ENCODE measurements around the gene MRTFA.
"Not testable (repeated sequence)": the region's sequence is repeated elsewhere in the genome, so short reads cannot be mapped to it uniquely, and the experiment has no call there.

Gene MRTFA

DNA sequence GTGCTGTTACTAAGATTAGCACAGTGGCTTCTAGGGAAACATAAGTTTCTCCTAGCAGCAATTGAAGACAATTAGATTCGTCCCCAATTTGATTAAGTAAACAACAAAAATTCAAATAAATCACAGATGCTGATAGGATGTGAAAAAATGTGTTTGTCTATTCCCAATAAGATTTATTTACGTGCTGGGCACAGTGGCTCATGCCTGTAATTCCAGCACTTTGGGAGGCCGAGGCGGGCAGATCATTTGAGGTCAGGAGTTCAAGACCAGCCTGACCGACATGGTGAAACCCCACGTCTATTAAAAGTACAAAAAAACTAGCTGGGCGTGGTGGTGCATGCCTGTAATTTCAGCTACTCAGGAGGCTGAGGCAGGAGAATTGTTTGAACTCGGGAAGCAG lies 128.5 kb downstream of the MRTFA start:
- not testable (repeated sequence) for H3K27ac Mint-ChIP-seq; H3K36me3 Mint-ChIP-seq (ENCODE audit: low read depth); H3K4me3 Mint-ChIP-seq; H3K27me3 Mint-ChIP-seq; H3K9me3 Mint-ChIP-seq
- peaks cover 28% of the 10 kb centered on the region for H3K4me1 Mint-ChIP-seq (ENCODE audit: low read depth)

DNA sequence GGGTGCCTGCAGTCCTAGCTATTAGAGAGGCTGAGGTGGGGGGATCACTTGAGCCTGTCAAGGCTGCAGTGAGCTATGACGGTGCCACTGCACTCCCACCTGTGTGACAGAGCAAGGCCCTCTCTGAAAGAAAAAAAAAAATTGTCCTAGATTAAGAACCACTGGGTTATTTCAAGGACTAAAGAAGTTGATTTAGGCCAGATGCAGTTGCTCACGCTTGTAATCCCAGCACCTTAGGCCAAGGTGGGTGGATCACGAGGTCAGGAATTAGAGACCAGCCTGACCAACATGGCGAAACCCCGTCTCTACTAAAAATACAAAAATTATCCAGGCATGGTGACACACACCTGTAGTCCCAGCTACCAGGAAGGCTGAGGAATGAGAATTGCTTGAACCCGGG lies 129.0 kb downstream of the MRTFA start:
- Mint-ChIP-seq H3K27ac (no peak overlapping the region), H3K4me1 (ENCODE audit: low read depth) (peaks cover 32% of the 10 kb centered on the region)

DNA sequence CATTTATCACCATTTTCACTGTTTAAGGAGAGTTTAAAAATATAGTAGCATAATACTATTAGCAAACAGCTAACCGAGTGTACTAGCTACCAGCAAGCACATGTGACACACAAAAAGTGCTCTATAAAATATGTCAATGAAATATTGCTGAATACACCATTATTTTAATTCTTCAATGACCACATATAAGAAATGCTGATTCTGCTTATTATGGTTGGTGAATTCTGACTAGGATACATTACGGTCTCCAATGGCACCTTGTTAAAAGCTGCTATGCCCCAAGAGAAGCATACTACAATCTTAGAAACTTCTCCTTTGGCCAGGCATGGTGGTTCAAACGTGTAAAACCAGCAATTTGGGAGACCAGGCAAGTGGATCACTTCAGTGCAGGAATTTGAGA lies 129.8 kb downstream of the MRTFA start:
- no peak overlapping the region for H3K4me3 Mint-ChIP-seq
- H3K36me3 Mint-ChIP-seq (ENCODE audit: low read depth), result peaks cover 8% of the 10 kb centered on the region
- no peak overlapping the region for H3K27ac Mint-ChIP-seq
- no peaks in the 10 kb centered on the region for H3K27me3 Mint-ChIP-seq
- peaks cover 32% of the 10 kb centered on the region for H3K4me1 Mint-ChIP-seq (ENCODE audit: low read depth)
- no peaks in the 10 kb centered on the region for H3K9me3 Mint-ChIP-seq

More for the DNA sequence above, 129.0 kb downstream of the MRTFA start:
- Mint-ChIP-seq H3K4me3 (no peak overlapping the region), H3K27me3 (no peaks in the 10 kb centered on the region), H3K9me3 (no peaks in the 10 kb centered on the region), H3K36me3 (ENCODE audit: low read depth) (peaks cover 8% of the 10 kb centered on the region)

DNA sequence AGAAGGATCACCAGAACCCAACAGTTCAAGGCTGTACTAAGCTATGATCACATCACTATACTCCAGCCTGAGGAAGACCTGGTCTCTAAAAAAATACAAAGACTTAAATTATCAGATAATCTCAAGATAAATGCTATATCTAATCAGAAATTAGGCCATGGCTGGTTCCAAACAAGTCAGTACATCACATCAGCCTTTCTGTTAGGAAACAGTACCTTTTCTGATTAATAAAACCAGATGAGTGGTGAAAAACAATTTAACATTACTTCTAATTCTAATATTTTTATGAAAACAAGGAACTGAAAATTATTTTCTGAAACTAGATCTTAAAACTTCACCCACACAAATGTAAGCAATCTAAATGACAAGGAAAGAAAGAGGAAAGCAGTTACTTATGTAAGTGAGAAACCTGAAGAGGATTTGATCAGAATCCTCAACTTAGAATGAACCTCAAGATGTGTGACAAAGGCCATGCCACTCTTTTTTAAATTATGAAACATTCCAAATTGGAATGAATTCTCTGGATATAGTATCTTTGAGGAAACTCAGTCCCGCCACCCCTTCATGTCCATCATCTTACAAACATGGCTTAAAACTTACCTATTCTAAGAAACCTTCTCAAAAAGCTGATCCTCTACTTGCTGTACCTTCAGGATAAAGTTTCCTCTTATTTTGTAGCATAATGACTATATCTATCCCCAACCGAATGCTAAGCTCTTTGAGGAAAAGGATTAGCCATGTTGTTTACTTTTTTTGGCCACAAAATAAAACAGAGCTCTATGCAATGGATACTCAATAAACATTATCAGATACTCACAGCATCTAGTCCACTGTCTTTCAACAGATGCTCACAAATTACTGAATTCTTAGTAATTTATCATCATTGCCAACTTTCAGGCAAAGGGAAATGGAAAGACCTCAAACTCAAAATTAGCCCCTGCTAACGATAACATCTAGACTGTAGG lies 132.0 kb downstream of the MRTFA start:
- Mint-ChIP-seq H3K36me3 (ENCODE audit: low read depth) (peaks cover 9% of the 10 kb centered on the region), H3K4me1 (ENCODE audit: low read depth) (peaks cover 31% of the 10 kb centered on the region), H3K27ac (no peak overlapping the region), H3K27me3 (no peaks in the 10 kb centered on the region), H3K9me3 (no peaks in the 10 kb centered on the region), H3K4me3 (no peak overlapping the region)

DNA sequence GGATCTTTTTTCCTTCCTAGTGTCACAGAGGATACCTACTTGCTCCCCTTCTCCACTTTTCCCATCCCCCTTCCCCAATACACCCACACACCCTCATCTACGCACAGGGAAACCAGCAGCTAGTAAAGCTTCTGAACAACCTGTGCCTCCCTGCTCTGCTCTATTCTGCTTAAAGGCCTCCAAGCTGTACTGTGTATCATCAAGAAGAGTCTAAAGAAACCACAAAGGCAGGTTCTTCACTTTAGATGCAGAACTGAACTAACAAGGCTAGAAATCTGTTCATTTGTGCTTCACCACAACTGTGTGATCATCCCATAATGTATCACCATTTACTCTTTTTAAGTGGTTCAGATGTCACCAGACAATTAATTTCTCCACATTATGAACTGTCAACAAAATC lies 133.6 kb downstream of the MRTFA start:
- H3K4me1 Mint-ChIP-seq (ENCODE audit: low read depth), result peaks cover 26% of the 10 kb centered on the region
- H3K36me3 Mint-ChIP-seq (ENCODE audit: low read depth), result peaks cover 15% of the 10 kb centered on the region
- no peaks in the 10 kb centered on the region for H3K9me3 Mint-ChIP-seq
- no peaks in the 10 kb centered on the region for H3K27me3 Mint-ChIP-seq
- H3K4me3 Mint-ChIP-seq, result no peak overlapping the region
- peak overlapping the region; percentile 37 for H3K27ac Mint-ChIP-seq

DNA sequence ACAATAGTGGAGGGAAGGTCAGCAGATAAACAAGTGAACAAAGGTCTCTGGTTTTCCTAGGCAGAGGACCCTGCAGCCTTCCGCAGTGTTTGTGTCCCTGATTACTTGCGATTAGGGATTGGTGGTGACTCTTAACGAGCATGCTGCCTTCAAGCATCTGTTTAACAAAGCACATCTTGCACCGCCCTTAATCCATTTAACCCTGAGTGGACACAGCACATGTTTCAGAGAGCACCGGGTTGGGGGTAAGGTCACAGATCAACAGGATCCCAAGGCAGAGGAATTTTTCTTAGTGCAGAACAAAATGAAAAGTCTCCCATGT lies 136.1 kb downstream of the MRTFA start:
- H3K27me3 Mint-ChIP-seq, H3K9me3 Mint-ChIP-seq, H3K4me3 Mint-ChIP-seq, H3K27ac Mint-ChIP-seq: not testable (repeated sequence)
- Mint-ChIP-seq H3K36me3 (ENCODE audit: low read depth) (peaks cover 15% of the 10 kb centered on the region), H3K4me1 (ENCODE audit: low read depth) (peaks cover 29% of the 10 kb centered on the region)

DNA sequence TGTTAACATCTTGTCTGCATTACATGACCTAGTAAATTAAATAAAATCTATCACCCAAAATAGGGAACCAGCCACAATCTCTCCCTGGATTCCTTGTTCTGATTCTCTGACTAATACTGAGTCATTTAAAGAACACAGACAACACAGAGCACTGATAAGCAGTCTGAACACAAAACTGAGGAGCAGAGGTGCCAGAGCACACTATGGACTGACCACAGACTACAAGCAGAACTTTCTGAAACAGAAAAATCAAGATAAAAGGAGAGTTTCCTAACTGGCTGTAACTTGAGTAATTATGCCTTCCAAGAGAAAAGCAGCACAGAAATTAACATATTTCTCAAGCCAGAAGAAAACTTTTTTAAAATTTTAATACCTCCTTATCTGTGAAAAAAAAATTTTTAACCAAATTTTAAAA lies 137.3 kb downstream of the MRTFA start:
- peaks cover 15% of the 10 kb centered on the region for H3K36me3 Mint-ChIP-seq (ENCODE audit: low read depth)
- H3K27ac Mint-ChIP-seq, result peak overlapping the region; percentile 12
- H3K27me3 Mint-ChIP-seq, result no peaks in the 10 kb centered on the region
- H3K4me3 Mint-ChIP-seq, result no peak overlapping the region
- no peaks in the 10 kb centered on the region for H3K9me3 Mint-ChIP-seq
- H3K4me1 Mint-ChIP-seq (ENCODE audit: low read depth), result peaks cover 23% of the 10 kb centered on the region

DNA sequence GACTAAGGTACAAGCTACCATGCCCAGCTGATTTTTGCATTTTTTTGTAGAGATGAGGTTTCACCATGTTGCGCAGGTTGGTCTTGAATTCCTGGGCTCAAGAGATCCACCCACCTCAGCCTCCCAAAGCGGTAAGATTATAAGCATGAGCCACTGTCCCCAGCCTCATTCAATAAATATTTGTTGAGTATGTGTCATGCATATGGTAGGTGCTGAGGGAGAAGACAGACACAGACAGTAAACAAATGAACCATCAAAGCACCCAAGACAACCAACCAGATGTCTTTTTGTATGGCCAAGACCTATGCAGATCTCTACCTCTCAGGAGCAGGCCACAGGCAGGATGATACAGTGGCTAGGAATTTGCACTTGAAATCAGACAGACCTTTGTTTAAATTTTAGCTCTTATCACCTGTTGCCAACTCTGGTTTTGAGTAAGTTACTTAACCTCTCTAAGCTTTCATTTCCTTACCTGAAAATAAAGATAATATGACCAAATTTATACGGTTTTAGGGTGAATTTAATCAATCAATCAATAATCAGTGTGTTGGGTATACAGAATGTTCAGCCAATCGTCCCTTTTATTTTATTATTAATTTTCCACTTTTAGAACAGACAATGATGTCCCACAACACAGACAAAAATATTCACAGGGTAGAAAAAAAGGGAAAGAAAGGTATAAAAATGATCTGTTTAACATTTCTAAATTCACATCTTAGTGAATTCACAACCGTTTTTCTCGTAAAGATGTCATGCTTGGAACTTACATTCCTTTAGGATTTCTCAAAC lies 137.9 kb downstream of the MRTFA start:
- Mint-ChIP-seq H3K4me3 (no peak overlapping the region), H3K36me3 (ENCODE audit: low read depth) (peaks cover 15% of the 10 kb centered on the region), H3K9me3 (no peaks in the 10 kb centered on the region), H3K27me3 (no peaks in the 10 kb centered on the region), H3K4me1 (ENCODE audit: low read depth) (peaks cover 27% of the 10 kb centered on the region), H3K27ac (peak overlapping the region; percentile 12)

DNA sequence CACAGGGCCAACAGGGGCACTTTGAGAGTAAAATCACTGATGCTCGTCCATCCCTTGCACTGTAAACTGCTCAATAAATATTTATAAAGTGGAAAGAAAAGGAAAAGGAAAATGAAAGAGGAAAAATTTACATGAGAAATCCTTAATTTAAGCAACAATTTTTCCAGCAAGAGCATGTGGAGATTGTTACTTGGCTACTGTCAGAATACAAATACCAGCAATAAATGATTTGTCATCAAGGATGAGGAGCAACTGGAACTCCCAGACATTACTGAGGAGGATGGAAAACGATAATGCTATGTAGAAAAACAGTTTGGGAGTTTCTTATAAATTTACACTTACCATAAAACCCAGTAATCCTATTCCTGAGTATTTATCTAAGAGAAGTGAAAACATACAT lies 143.1 kb downstream of the MRTFA start:
- Mint-ChIP-seq H3K27me3 (no peaks in the 10 kb centered on the region), H3K36me3 (ENCODE audit: low read depth) (peaks cover 8% of the 10 kb centered on the region), H3K4me3 (no peak overlapping the region), H3K27ac (peak overlapping the region; percentile 32), H3K4me1 (ENCODE audit: low read depth) (peaks cover 31% of the 10 kb centered on the region), H3K9me3 (no peaks in the 10 kb centered on the region)

DNA sequence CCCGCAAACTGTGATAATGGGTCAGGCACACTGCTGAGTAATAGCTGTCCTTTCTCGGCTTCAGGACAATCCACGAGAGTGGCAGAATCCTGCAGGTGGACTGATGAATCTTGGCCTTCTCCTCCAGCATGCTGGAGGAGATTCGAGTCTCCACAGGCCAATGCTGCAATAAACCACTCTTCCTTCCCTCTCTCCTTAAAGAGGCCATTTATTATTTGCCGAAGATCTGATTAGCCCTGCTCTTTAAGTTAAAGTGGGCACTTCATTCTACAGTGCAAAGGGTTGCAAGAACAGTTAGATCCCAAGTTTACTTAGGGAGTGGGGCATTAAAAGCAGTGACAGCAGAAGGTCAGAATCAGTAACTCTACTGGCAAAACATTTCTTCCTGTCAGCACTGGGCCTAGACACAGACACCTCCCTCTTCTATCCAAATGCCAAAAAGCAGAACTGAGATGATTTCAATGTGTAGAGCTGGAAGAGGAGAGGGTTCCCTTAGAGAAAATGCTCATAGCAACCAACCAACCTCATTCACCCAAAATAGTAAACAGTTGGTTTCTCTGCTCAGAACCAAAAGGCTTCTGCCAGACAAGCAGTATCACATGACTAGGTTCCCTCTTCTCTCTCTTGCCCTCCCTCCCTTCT lies 144.4 kb downstream of the MRTFA start:
- Mint-ChIP-seq H3K4me1 (ENCODE audit: low read depth) (peaks cover 40% of the 10 kb centered on the region), H3K36me3 (ENCODE audit: low read depth) (peaks cover 8% of the 10 kb centered on the region), H3K4me3 (no peak overlapping the region), H3K27me3 (no peaks in the 10 kb centered on the region), H3K27ac (peak overlapping the region; percentile 38), H3K9me3 (no peaks in the 10 kb centered on the region)

DNA sequence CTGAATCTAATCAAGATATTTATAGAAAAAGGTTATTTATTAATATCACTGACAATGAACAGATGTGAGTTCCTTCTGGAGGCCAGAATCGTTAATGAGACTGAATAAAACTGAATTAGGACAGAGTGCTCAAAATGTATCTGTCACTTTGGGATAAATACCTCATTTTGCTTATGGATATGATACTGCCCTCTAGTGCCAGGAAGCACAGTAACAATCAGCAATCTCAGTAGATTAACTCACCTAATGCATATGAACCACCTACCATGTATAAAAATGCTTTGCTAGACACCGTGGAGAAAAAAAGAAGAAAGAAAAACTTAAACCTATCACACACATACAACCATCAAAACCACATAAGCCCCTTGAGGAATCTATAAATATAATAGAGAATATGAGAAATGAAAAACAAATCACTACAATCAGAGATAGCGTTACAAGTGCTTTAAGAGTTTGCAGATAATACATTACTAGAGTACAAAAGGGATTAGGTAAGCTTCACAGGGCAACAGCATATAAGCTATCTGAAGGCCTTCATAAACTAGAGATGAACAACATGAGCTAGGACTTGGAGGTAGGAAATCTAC lies 148.8 kb downstream of the MRTFA start:
- H3K9me3 Mint-ChIP-seq, result no peaks in the 10 kb centered on the region
- peaks cover 8% of the 10 kb centered on the region for H3K36me3 Mint-ChIP-seq (ENCODE audit: low read depth)
- peaks cover 46% of the 10 kb centered on the region for H3K4me1 Mint-ChIP-seq (ENCODE audit: low read depth)
- H3K27me3 Mint-ChIP-seq, result no peaks in the 10 kb centered on the region
- no peak overlapping the region for H3K27ac Mint-ChIP-seq
- H3K4me3 Mint-ChIP-seq, result no peak overlapping the region

DNA sequence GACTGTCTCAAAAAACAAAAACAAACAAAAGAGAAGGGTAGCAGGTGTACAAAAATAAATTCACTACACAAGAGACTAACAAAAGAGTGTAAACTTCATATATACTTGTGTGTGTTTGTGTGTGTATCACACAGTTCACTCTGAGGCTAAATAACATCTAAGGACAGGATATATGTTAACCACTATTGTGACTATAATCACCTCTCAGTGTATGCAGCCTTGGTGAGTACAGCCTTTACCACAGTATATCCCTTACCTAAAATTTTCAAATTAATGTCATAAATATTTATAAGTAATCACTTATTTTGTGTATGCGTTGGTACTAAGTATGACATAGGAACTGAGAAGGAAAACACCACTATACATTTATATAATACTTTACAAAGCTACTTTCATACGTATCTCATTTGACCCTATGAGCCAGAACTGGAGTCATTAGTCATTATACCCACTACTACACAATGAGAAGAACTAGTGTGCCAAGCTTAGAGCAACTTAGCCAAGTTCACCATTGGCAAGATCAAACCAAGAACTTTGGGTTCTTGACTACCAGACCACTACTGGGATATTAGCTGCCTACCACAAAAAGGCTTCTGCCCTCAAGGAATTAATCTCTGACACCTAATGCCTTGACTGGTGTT lies 149.4 kb downstream of the MRTFA start:
- peaks cover 43% of the 10 kb centered on the region for H3K4me1 Mint-ChIP-seq (ENCODE audit: low read depth)
- no peak overlapping the region for H3K4me3 Mint-ChIP-seq
- H3K9me3 Mint-ChIP-seq, result no peaks in the 10 kb centered on the region
- peak overlapping the region; percentile 38 for H3K27ac Mint-ChIP-seq
- H3K36me3 Mint-ChIP-seq (ENCODE audit: low read depth), result peaks cover 8% of the 10 kb centered on the region
- no peaks in the 10 kb centered on the region for H3K27me3 Mint-ChIP-seq

DNA sequence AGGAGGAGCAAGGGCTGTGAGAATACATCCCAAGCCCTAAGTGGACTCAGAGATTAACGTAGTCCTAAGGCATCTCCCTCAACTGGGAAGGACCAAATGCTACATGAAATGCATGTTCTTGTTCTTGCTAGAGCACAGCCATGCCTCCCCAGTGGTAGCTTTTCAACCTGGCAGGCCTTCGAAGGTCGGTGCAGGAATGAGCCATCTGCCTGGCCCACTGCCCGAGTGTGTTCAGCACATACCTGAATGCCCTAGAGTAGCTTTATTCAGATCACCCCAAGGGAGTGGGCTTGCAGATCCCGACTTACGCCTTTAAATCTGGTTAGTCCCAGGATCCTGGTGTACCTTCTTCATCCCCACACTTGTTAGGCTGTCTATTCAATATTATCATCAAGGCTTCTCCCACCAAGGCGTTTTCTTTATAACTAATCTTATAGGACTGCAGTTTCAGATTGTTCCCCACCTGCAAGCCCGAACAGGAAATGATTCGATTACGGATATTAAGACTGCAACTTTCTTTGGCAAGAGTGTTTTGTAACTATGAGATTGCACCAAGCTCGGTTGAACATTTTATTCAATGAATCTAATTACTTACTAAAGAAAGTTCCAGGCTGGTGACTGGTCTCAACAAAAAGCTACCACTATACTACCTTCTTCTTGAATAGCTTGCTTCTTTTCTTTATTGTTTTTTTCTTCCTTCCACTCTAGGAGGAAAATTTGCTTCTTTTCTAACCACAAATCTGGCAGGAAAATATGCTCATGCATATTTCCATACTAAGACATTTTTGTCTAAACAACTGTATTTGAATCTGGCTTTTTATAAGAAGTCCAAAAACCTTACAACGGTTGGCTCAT lies 150.5 kb downstream of the MRTFA start:
- Mint-ChIP-seq H3K4me1 (ENCODE audit: low read depth) (peaks cover 40% of the 10 kb centered on the region), H3K9me3 (no peaks in the 10 kb centered on the region), H3K27ac (peak overlapping the region; percentile 38), H3K27me3 (no peaks in the 10 kb centered on the region), H3K4me3 (no peak overlapping the region), H3K36me3 (ENCODE audit: low read depth) (peaks cover 8% of the 10 kb centered on the region)

Measured in stimulated activated naive CD8-positive, alpha-beta T cell treated with anti-CD3 and anti-CD28 coated beads, Interleukin-15, Interleukin-2, amounts not matched to agents 100 ng/mL and 50 ng/mL, for 24 hours (primary cell).